ENCODE measurements around the gene FOXF1.

The FOXF1 gene

DNA sequence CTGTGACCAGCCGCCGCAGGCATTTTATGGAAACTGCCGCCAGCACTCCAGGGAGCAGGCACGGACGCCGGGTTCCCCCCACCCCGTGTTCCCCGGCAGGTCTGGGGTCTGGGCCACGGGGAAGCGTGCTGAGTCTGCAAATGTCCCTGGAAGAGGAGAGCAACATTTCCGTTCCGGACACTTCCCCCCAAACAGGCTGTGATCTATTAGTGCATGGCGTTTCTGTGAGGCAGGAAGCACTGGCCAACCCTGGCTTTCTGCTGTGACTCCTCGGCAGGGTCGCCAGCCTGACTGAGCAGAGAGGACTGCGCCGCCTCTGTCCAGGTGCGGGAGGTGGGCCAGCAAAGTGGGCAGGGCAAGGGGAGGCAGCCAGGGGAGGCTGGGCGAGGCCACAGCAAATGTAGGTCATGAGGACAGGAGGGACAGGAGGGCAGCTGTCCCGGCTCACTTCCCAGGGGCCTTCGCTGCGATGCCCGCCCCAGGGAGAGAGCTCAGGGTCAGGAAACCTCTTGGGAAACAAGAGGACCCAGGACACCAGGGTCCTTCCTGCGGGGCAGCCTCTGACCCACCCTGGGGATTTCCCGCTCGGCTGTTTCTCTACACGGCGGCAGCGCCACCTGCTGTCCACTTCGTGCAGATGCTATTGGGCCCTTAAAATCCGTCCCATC lies 9.5 kb downstream of the FOXF1 start:
- TF ChIP-seq, protein P1, sequence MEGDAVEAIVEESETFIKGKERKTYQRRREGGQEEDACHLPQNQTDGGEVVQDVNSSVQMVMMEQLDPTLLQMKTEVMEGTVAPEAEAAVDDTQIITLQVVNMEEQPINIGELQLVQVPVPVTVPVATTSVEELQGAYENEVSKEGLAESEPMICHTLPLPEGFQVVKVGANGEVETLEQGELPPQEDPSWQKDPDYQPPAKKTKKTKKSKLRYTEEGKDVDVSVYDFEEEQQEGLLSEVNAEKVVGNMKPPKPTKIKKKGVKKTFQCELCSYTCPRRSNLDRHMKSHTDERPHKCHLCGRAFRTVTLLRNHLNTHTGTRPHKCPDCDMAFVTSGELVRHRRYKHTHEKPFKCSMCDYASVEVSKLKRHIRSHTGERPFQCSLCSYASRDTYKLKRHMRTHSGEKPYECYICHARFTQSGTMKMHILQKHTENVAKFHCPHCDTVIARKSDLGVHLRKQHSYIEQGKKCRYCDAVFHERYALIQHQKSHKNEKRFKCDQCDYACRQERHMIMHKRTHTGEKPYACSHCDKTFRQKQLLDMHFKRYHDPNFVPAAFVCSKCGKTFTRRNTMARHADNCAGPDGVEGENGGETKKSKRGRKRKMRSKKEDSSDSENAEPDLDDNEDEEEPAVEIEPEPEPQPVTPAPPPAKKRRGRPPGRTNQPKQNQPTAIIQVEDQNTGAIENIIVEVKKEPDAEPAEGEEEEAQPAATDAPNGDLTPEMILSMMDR (IDR thresholded peaks at IDR 0.05; ENCODE audit: control extremely low read depth, extremely low read depth, low read depth, missing control alignments) = peak; percentile 92
- peak; percentile 79 for DNase-seq (ENCODE audit: extremely low spot score)
- ChIA-PET POLR2A (no interaction called here), CTCF (interaction anchor here (0.7 to 5.7 kb wide), 13 partner anchors 12 to 716 kb away, joined by 3 to 53 read pairs (median 3); no protein-coding TSS in a partner anchor)

DNA sequence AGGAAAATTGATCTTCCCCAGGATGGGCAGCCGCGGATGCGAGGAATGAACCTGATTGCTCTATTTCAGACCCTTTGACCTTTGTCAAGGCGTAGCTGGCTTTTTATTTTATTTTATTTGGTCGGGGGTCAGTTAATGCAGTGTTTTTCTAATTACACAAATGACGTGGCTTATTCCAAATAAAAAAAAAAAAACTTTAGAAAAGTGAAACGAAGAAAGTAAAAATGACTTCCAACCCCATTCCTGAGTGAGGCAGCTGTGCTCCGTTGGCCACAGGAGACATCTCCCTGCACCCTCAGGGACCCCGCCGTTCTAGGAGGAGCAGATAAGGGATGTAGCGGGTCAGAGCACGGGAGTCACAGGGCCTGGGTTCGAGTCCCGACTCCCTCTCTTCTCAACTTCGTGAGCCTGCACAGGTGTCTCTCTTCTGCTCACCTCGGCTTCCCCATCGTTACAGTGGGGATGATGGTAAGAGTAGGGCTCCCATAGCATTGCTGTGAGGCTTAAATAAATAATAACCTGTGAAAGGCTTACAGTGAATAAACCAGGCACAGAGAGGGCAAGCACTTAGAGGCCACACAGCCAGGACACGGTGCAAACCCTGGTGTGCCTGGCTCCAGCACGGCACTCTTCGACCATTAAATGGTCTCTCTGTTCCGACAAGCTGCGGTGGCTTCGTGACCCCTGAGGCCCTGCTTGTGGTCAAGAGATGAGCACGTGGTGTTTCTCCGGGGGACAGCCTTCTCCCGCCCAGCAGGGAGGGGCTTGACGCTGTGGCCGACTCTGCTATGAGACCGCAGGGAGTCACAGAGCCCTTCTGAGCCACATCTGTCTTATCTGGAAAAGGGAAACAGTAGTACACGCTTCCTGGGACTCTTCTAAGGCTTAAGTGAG lies 10.2 kb downstream of the FOXF1 start:
- ChIA-PET POLR2A (no interaction called here), CTCF (interaction anchor here (0.7 to 5.7 kb wide), 15 partner anchors 11 to 717 kb away, joined by 3 to 53 read pairs (median 3); no protein-coding TSS in a partner anchor)
- TF ChIP-seq, protein P1 (IDR thresholded peaks at IDR 0.05; ENCODE audit: control extremely low read depth, extremely low read depth, low read depth, missing control alignments) = no peak
- DNase-seq (ENCODE audit: extremely low spot score) = no peak

DNA sequence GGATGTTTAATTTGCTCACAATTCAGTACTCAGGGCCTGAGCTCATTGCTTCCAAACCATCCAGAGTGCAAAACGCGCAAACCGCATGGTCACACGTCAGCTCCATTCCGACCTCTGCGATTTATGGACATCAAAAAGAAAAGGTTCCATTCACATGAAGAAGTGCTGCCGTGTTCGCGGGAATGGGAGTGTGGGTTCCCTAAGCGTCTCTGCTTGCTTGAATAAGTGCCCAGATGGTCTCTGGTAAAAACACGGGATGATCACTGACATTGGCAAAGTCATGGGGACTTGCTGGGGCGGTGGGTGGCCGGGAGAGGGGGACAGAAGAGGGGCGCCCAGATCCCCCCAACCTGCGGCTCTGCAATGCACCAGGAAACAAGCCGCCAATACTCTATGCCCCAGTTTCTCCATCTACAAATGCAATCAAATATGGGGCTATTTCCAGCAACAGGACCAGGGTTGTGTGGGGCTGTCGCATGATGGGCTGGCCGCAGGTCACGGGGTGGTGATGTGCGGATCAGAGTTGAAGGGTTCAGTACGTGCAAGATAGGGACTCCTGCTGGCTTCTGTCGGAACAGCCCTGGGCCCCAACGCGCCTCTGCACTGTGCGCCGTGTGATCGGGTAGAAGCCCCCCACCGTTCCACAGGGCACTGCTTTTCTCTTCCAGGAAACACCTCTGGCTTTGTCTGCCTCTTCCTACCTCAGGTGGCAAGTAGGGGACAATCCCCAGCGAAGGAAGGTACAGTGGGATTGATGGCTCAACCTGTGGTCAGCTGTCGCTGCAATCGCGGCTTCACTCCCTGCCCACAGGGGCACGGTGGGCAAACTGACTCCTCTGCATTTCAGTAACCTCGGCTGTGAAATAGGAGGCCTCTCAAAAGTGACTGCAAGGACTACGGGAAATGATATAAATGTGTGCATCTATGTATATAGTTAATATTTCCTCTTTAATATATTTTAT lies 11.2 kb downstream of the FOXF1 start:
- ChIA-PET POLR2A (no interaction called here), CTCF (interaction anchor here (0.7 to 5.7 kb wide), 8 partner anchors 12 to 700 kb away, joined by 3 to 53 read pairs (median 4); no protein-coding TSS in a partner anchor)
- TF ChIP-seq, protein P1 (IDR thresholded peaks at IDR 0.05; ENCODE audit: control extremely low read depth, extremely low read depth, low read depth, missing control alignments) = no peak
- DNase-seq (ENCODE audit: extremely low spot score) = no peak

DNA sequence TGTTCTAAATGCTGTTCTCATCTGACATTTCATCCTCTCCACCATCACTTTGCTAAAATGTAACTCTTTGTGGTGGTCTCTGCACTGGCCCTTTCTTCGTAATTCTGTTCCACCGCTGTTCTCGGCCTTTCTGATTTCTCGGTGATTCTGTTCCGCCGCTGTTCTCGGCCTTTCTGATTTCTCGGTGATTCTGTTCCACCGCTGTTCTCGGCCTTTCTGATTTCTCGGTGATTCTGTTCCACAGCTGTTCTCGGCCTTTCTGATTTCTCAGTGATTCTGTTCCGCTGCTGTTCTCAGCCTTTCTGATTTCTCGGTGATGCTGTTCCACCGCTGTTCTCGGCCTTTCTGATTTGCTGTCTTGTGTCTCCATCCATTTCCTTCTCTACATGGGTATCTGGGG lies 12.3 kb downstream of the FOXF1 start:
- POLR2A ChIA-PET = no interaction called here
- CTCF ChIA-PET = interaction anchor here (1.3 kb wide), 1 partner anchor 478 kb away, joined by 4 read pairs; no protein-coding TSS in a partner anchor
- TF ChIP-seq, protein P1 (IDR thresholded peaks at IDR 0.05; ENCODE audit: control extremely low read depth, extremely low read depth, low read depth, missing control alignments) = no peak
- no peak for DNase-seq (ENCODE audit: extremely low spot score)

DNA sequence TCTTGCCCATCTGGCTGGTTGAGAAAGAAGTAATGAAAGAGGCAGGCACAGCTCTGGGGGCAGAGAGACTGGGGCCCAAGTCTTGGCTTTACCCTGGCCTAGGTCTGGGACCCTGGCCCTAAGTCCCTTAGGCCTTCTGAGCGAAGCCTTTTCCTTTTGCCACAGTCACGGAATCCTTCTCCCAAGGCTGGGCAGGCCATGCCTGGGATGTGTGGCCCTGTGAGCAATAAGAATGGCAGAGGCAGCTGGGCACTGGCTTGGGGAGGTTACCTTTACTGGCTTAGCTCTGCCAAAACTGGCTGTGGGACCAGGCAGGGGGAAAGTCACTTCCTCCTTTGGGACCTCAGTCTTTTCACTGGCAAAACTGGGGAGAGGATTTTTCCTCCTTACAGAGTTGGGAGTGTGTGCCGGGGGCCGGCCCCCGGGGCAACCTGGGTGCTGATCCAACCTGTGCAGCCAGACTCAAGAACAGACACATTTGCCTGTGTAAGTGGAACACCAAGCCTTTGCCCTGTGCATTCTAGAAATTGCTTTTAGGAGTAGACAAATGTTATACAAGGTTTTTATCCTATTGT lies 12.9 kb downstream of the FOXF1 start:
- no peak for DNase-seq (ENCODE audit: extremely low spot score)
- TF ChIP-seq, protein P1 (IDR thresholded peaks at IDR 0.05; ENCODE audit: control extremely low read depth, extremely low read depth, low read depth, missing control alignments) = no peak
- CTCF ChIA-PET = interaction anchor here (1.3 kb wide), 1 partner anchor 478 kb away, joined by 4 read pairs; no protein-coding TSS in a partner anchor
- POLR2A ChIA-PET = no interaction called here

Data from GM10248 (cell line).